ENCODE measurements around the gene IFI30. TPM values are rescaled to one million over a fixed set of nuclear protein-coding genes. Genes with fewer than 3 reads are reported as not detected.
"Not testable (repeated sequence)": the region's sequence is repeated elsewhere in the genome, so short reads cannot be mapped to it uniquely, and the experiment has no call there.

The IFI30 gene
- total RNA-seq, 1 donor from 2014 or later: 0.76 TPM

DNA sequence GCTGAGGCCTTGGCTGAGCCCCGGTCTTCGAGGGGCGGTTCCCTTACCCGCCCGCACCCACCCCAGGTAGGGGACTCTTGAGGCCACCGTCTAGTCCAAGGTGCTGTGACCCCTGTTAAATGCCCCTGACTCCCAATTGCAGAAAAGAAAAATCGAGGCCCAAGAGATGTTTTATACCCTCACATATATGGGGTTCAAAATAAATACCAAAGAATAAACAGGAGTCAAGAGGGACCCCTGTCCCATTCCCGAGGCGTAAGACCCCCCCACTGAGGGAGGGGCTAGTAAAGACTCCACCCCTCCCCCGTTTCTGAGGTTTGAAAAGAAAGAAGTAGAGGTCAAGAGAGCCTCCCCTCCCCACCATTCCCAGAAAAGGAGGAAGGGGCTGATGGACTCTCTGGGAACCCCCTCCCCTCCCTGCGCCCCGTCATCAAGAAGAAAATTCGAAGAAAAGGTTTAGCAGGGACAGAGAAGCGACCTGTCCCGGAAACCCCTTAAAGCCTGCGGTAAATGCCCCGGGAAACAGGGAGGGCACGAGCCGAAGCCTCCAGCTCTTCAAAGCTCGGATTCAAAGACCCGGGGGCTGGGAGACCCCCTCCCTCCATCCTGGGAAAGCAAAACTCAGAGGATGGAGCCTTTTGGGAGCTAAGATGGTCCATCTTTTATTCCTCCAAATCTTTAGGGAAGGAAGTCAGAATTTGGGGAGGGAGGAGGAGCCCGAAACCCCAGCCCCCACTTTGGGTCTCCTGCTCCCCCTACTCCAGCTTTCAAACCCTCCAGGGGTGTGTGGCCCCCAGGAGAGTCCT is 31.0 kb downstream of the IFI30 start:
- Mint-ChIP-seq H3K36me3 (ENCODE audit: unreplicated experiment) (no peaks in the 10 kb centered on the region), H3K4me3 (ENCODE audit: unreplicated experiment) (peak overlapping the region; percentile 87), H3K9me3 (ENCODE audit: unreplicated experiment) (peaks cover 2% of the 10 kb centered on the region), H3K27ac (ENCODE audit: unreplicated experiment) (peak overlapping the region; percentile 87), H3K27me3 (ENCODE audit: unreplicated experiment) (peaks cover 4% of the 10 kb centered on the region), H3K4me1 (ENCODE audit: low read depth, unreplicated experiment) (peaks cover 3% of the 10 kb centered on the region)
- TF ChIP-seq CTCF (IDR thresholded peaks at IDR 0.05; ENCODE audit: partially characterized antibody, unreplicated experiment): no peak
- DNase-seq: peak; percentile 73

DNA sequence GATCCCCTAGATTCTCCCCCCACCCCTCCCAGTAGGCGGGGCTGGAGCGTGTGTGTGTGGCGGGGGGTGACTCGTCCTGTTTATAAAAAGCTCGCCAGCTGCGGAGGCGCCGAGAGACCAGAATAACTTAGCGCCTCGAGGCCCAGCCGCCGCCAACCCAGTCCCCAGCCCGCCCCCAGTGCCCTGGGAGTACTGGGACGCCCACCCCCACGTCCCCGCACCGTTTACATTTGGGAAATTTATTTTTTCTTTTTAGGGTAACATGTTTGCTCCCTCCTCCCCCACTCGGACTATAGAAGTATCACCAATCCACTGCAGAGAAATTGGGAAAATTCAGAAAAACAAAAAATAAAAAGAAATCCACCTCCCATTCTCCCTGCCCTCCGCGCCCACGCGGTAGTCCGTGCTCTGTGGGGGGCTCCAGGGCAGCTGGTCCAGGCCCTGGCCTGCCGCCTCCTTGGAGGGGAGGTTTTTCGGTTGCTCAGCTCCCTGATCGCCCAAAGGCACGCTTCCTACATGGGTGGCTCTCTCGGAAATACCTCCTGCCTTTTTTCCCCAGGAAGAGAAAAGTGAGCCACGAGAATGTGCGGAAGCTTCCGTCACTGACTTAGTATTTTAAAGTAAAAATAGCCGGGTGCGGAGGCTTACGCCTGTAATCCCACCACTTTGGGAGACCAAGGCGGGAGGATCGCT is 31.7 kb downstream of the IFI30 start:
- Mint-ChIP-seq H3K4me1 (ENCODE audit: low read depth, unreplicated experiment) (peaks cover 3% of the 10 kb centered on the region), H3K36me3 (ENCODE audit: unreplicated experiment) (no peaks in the 10 kb centered on the region), H3K9me3 (ENCODE audit: unreplicated experiment) (peaks cover 2% of the 10 kb centered on the region), H3K27ac (ENCODE audit: unreplicated experiment) (peak overlapping the region; percentile 87), H3K27me3 (ENCODE audit: unreplicated experiment) (peaks cover 3% of the 10 kb centered on the region), H3K4me3 (ENCODE audit: unreplicated experiment) (peak overlapping the region; percentile 87)
- no peak for TF ChIP-seq CTCF (IDR thresholded peaks at IDR 0.05; ENCODE audit: partially characterized antibody, unreplicated experiment)
- peak; percentile 64 for DNase-seq

- H3K27ac Mint-ChIP-seq (ENCODE audit: unreplicated experiment): no peak overlapping the region
- TF ChIP-seq CTCF (IDR thresholded peaks at IDR 0.05; ENCODE audit: partially characterized antibody, unreplicated experiment): no peak
These were observed 32.4 kb downstream of the IFI30 start for GRCh38 chr19:18206018-18206417.

DNA sequence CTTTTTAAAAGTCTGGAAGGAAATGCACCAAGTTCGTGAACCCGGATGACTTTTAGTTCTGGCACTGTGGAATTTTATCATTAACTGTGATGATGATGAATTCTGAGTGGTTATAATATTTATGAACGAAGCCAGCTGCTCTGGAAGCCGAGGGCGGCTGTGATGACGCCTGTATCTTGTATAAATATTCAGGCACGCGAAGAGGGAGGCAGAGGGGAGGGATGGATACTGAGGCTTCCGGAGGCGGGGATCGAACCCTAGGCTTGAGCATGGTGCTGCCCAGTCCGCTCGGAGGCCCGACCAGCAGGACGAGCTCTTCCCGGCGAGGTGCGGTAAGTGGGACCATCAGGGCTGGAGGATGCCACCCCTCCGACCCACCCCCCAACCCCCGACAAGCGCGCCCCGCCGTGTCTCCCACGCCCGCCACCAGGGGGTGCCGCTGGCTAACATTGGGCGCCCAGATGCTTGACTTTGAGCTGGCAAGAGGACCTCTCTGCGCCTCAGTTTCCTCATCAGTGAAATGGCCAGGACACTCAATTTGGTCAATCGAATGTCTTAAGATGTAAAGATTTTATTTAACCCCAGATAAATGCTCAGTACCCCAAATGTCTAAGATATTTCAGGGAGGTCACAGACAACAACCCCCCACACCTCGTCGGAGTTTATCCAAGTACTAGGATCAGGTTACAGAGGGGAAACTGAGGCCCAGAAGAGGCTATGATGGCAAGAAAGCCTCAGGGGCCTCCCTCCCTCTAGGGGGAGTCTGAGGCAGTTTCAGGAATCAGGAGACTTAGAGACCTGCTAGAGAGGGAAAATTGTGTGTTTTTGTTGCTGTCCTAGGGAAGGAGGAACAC is 34.7 kb downstream of the IFI30 start:
- peak; percentile 80 for TF ChIP-seq CTCF (IDR thresholded peaks at IDR 0.05; ENCODE audit: partially characterized antibody, unreplicated experiment)
- Mint-ChIP-seq H3K4me3 (ENCODE audit: unreplicated experiment) (no peak overlapping the region), H3K27me3 (ENCODE audit: unreplicated experiment) (peaks cover 3% of the 10 kb centered on the region), H3K27ac (ENCODE audit: unreplicated experiment) (no peak overlapping the region), H3K4me1 (ENCODE audit: low read depth, unreplicated experiment) (peaks cover under 1% of the 10 kb centered on the region), H3K9me3 (ENCODE audit: unreplicated experiment) (peaks cover 2% of the 10 kb centered on the region), H3K36me3 (ENCODE audit: unreplicated experiment) (no peaks in the 10 kb centered on the region)
- DNase-seq: peak; percentile 65

More at GRCh38 chr19:18206018-18206417, 32.4 kb downstream of the IFI30 start:
- H3K36me3 Mint-ChIP-seq (ENCODE audit: unreplicated experiment): no peaks in the 10 kb centered on the region
- peaks cover 3% of the 10 kb centered on the region for H3K27me3 Mint-ChIP-seq (ENCODE audit: unreplicated experiment)
- H3K4me1 Mint-ChIP-seq (ENCODE audit: low read depth, unreplicated experiment): peaks cover 3% of the 10 kb centered on the region
- H3K9me3 Mint-ChIP-seq (ENCODE audit: unreplicated experiment): peaks cover 2% of the 10 kb centered on the region
- DNase-seq: no peak
- H3K4me3 Mint-ChIP-seq (ENCODE audit: unreplicated experiment): peak overlapping the region; percentile 87

GRCh38 chr19:18209912-18210311 is 36.3 kb downstream of the IFI30 start:
- not testable (repeated sequence) for H3K27me3 Mint-ChIP-seq (ENCODE audit: unreplicated experiment); H3K4me1 Mint-ChIP-seq (ENCODE audit: low read depth, unreplicated experiment); H3K4me3 Mint-ChIP-seq (ENCODE audit: unreplicated experiment); H3K9me3 Mint-ChIP-seq (ENCODE audit: unreplicated experiment); DNase-seq; H3K36me3 Mint-ChIP-seq (ENCODE audit: unreplicated experiment); H3K27ac Mint-ChIP-seq (ENCODE audit: unreplicated experiment)

All from glutamatergic neuron (in vitro differentiated cells).